Omental fat pad (tissue), 4 donors: ENCODE results near the gene MIPEP. TPM values are rescaled to one million over a fixed set of nuclear protein-coding genes. Genes with fewer than 3 reads are reported as not detected.

ENCODE experiments used
- ATAC-seq: fragments of 150-250 bp; one replicate; pipeline ENCODE4 v1.9.1; 2016; ENCODE audit warnings: mild to moderate bottlenecking, moderate library complexity; ENCODE audit not compliant: low FRiP score
- DNase-seq: peaks from one replicate; pipeline ENCODE4 v3.0.0-alpha.2; 2019; ENCODE audit warnings: low spot score
- total RNA-seq, 4 donors: library from RNA; depleted of rRNA; stranded (reverse); fragments of >200 nt; gene quantifications; one replicate each; pipeline ENCODE4 v1.1.0, GENCODE V29; 2016
- TF ChIP-seq, protein P1 (sequence below), 3 donors: fragments of 450-650 bp; IDR thresholded peaks; one replicate each; pipeline ENCODE4 v1.5.1; 2016 to 2017; ENCODE audit warnings: antibody characterized with exemption in 3 of 3, mild to moderate bottlenecking in 3 of 3, moderate library complexity in 2 of 3

The MIPEP gene
- total RNA-seq, 4 donors from 2014 or later, result 9.2 to 24.6 (median 10.9) TPM

GRCh38 chr13:23797276-23797903 lies 91.8 kb downstream of the MIPEP start:
- DNase-seq (no peak), ATAC-seq (no peak)
- TF ChIP-seq, protein P1, sequence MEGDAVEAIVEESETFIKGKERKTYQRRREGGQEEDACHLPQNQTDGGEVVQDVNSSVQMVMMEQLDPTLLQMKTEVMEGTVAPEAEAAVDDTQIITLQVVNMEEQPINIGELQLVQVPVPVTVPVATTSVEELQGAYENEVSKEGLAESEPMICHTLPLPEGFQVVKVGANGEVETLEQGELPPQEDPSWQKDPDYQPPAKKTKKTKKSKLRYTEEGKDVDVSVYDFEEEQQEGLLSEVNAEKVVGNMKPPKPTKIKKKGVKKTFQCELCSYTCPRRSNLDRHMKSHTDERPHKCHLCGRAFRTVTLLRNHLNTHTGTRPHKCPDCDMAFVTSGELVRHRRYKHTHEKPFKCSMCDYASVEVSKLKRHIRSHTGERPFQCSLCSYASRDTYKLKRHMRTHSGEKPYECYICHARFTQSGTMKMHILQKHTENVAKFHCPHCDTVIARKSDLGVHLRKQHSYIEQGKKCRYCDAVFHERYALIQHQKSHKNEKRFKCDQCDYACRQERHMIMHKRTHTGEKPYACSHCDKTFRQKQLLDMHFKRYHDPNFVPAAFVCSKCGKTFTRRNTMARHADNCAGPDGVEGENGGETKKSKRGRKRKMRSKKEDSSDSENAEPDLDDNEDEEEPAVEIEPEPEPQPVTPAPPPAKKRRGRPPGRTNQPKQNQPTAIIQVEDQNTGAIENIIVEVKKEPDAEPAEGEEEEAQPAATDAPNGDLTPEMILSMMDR (IDR thresholded peaks at IDR 0.05), result no peak

- no peak for ATAC-seq
- TF ChIP-seq, protein P1 (IDR thresholded peaks at IDR 0.05), result no peak
- DNase-seq, result no peak
These were observed 92.6 kb downstream of the MIPEP start for GRCh38 chr13:23796551-23796950.

GRCh38 chr13:23794267-23795161 lies 94.7 kb downstream of the MIPEP start:
- TF ChIP-seq, protein P1 (IDR thresholded peaks at IDR 0.05), result no peak
- ATAC-seq, result no peak
- DNase-seq, result no peak

DNA sequence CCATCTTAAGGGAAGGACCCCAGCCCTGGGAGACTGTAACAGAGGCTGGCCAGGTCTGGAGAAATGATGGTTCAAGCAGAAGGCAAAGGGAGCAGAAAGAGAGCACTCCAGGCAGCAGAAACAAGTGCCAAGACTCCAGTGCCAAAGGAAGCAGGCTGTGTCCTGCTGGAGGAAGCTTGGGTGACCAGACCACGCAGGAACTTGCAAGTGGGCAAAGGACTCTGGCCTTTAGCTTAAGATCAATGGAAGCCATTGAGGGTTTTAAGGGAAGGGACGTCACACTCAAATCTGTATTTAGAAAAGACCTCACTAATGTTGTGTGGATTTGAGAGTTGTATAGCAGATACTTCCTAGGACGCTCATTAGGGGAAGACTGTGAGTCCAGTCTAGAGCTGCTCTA lies 95.5 kb downstream of the MIPEP start:
- TF ChIP-seq, protein P1 (IDR thresholded peaks at IDR 0.05), result no peak
- ATAC-seq (no peak), DNase-seq (no peak)

DNA sequence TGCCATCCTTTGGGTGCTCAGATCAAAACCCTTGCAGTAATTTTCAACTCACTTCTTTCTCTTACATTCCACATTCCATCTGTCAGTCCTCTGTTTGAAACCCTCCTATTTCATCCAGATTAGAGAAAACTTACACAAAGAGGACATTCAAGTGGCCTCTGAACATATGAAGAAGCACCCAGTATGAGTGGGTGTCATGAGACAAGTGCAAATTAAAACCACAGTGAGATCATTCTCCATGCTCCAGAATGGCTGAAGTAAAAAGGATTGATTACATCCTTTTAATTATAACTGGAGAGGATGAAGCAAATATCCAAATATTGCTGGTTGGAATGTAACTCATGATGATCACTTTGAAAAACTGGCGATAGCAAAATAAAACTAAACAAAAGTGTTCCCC lies 96.5 kb downstream of the MIPEP start:
- TF ChIP-seq, protein P1 (IDR thresholded peaks at IDR 0.05), result no peak
- no peak for ATAC-seq
- no peak for DNase-seq

GRCh38 chr13:23790577-23791170 lies 98.5 kb downstream of the MIPEP start:
- DNase-seq (no peak), ATAC-seq (no peak)
- TF ChIP-seq, protein P1 (IDR thresholded peaks at IDR 0.05), result no peak
